ENCODE data around the gene CARMIL1. TPM values are rescaled to one million over a fixed set of nuclear protein-coding genes. Genes with fewer than 3 reads are reported as not detected.

The CARMIL1 gene
- total RNA-seq, 1 donor from 2014 or later: 8.4 TPM

- no peak overlapping the region for H3K27ac ChIP-seq (replicated peaks)
- intact Hi-C loops (cut with micrococcal nuclease): no loop called here
- peaks cover 43% of the 10 kb centered on the region for H3K27me3 ChIP-seq (ENCODE audit: low read depth)
- no peaks in the 10 kb centered on the region for H3K9me3 ChIP-seq (replicated peaks)
- H3K36me3 ChIP-seq: no peaks in the 10 kb centered on the region
- no peak for DNase-seq
- no peak overlapping the region for H3K4me3 ChIP-seq
- TF ChIP-seq CTCF (IDR thresholded peaks at IDR 0.05; ENCODE audit: borderline replicate concordance): no peak
- no peaks in the 10 kb centered on the region for H3K4me1 ChIP-seq
Observed at GRCh38 chr6:25642667-25643328, 363.6 kb downstream of the CARMIL1 start.

GRCh38 chr6:25645916-25646315 lies 366.7 kb downstream of the CARMIL1 start:
- H3K4me3 ChIP-seq: no peak overlapping the region
- H3K9me3 ChIP-seq (replicated peaks): no peaks in the 10 kb centered on the region
- no peak for DNase-seq
- intact Hi-C loops (cut with micrococcal nuclease): no loop called here
- TF ChIP-seq CTCF (IDR thresholded peaks at IDR 0.05; ENCODE audit: borderline replicate concordance): no peak
- peaks cover 47% of the 10 kb centered on the region for H3K27me3 ChIP-seq (ENCODE audit: low read depth)
- H3K36me3 ChIP-seq: no peaks in the 10 kb centered on the region
- H3K27ac ChIP-seq (replicated peaks): no peak overlapping the region
- no peaks in the 10 kb centered on the region for H3K4me1 ChIP-seq

DNA sequence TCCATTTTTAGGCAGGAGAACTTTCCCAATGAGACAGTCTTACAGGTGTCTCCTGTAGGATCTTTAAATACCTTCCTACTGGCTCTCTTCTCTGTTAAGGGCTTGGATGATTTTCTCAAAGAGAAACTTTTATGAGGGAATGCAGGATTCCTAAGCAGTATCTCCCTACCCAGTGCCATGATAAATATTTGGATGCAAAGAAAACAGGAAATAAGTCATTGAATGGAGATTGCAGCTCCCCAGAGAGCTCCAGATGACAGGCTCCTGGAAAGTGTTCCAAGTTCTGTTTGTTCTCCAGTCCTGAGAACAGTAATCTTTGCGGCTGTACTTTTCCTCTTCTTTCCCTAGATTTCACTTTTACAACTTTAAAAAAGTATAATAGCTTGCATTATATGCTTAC lies 370.4 kb downstream of the CARMIL1 start:
- peaks cover 58% of the 10 kb centered on the region for H3K27me3 ChIP-seq (ENCODE audit: low read depth)
- intact Hi-C loops (cut with micrococcal nuclease): no loop called here
- no peak overlapping the region for H3K4me3 ChIP-seq
- H3K9me3 ChIP-seq (replicated peaks): no peaks in the 10 kb centered on the region
- H3K4me1 ChIP-seq: no peaks in the 10 kb centered on the region
- no peak for DNase-seq
- no peaks in the 10 kb centered on the region for H3K36me3 ChIP-seq
- TF ChIP-seq CTCF (IDR thresholded peaks at IDR 0.05; ENCODE audit: borderline replicate concordance): no peak
- peak overlapping the region; percentile 10 for H3K27ac ChIP-seq (replicated peaks)

- Histone ChIP-seq H3K4me3 (peak within 1 kb of the TSS; percentile 45), H3K9me3 (replicated peaks) (no peaks in the 10 kb centered on the region), H3K27ac (replicated peaks) (no peak within 1 kb of the TSS), H3K4me1 (no peaks in the 10 kb centered on the region), H3K27me3 (ENCODE audit: low read depth) (peaks cover 61% of the 10 kb centered on the region), H3K36me3 (no peaks in the 10 kb centered on the region)
- intact Hi-C loops (cut with micrococcal nuclease): no loop called here
- peak; percentile 60 for DNase-seq
- no peak for TF ChIP-seq CTCF (IDR thresholded peaks at IDR 0.05; ENCODE audit: borderline replicate concordance)
Observed at GRCh38 chr6:25652007-25652515, 372.9 kb downstream of the CARMIL1 start, which contains the start of gene SCGN. Gene SCGN, plus strand, starts transcription at chr6:25652215. Its CDS starts 189 bp downstream, at chr6:25652404.

- DNase-seq: no peak
- no peaks in the 10 kb centered on the region for H3K36me3 ChIP-seq
- H3K27ac ChIP-seq (replicated peaks): no peak overlapping the region
- no peaks in the 10 kb centered on the region for H3K9me3 ChIP-seq (replicated peaks)
- H3K4me3 ChIP-seq: no peak overlapping the region
- peaks cover 51% of the 10 kb centered on the region for H3K27me3 ChIP-seq (ENCODE audit: low read depth)
- intact Hi-C loops (cut with micrococcal nuclease): no loop called here
- no peaks in the 10 kb centered on the region for H3K4me1 ChIP-seq
- no peak for TF ChIP-seq CTCF (IDR thresholded peaks at IDR 0.05; ENCODE audit: borderline replicate concordance)
Observed at GRCh38 chr6:25655723-25656122, 376.5 kb downstream of the CARMIL1 start.

Measured in left ventricle myocardium inferior (tissue), 1 donor.